Measurements from ENCODE around the gene CA10.

- TF ChIP-seq, protein P1, sequence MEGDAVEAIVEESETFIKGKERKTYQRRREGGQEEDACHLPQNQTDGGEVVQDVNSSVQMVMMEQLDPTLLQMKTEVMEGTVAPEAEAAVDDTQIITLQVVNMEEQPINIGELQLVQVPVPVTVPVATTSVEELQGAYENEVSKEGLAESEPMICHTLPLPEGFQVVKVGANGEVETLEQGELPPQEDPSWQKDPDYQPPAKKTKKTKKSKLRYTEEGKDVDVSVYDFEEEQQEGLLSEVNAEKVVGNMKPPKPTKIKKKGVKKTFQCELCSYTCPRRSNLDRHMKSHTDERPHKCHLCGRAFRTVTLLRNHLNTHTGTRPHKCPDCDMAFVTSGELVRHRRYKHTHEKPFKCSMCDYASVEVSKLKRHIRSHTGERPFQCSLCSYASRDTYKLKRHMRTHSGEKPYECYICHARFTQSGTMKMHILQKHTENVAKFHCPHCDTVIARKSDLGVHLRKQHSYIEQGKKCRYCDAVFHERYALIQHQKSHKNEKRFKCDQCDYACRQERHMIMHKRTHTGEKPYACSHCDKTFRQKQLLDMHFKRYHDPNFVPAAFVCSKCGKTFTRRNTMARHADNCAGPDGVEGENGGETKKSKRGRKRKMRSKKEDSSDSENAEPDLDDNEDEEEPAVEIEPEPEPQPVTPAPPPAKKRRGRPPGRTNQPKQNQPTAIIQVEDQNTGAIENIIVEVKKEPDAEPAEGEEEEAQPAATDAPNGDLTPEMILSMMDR (IDR thresholded peaks at IDR 0.05; ENCODE audit: borderline replicate concordance, extremely low read depth, low read length, poor library complexity, severe bottlenecking): no peak
- TF ChIP-seq EZH2 (IDR thresholded peaks at IDR 0.05; ENCODE audit: borderline replicate concordance, low read depth, low read length, severe bottlenecking): no peak
Measured at GRCh38 chr17:52048137-52048898, 110.2 kb downstream of the CA10 start.

Measured in DND-41 (cell line).